HepG2 (cell line): ENCODE data around the gene CIITA.

Experiments
- AFF4 ChIP-seq: sonication (generic); formaldehyde crosslinking; IDR thresholded peaks from 2 replicates; pipeline ENCODE4 v1.4.0; 2020; ENCODE audit warnings: missing genetic modification reagents
- CTCF ChIP-seq: sonication (generic); formaldehyde crosslinking; IDR thresholded peaks from 2 replicates; pipeline ENCODE4 v1.5.0; 2020; ENCODE audit warnings: mild to moderate bottlenecking, missing genetic modification reagents, moderate library complexity
- TCF7L2 ChIP-seq: IDR thresholded peaks from 2 replicates; pipeline ENCODE4 v1.6.1; 2011; ENCODE audit warnings: mild to moderate bottlenecking, low read depth, low read length, moderate library complexity
- ZNF121 ChIP-seq: sonication (generic); formaldehyde crosslinking; IDR thresholded peaks from 2 replicates; pipeline ENCODE4 v1.5.0; 2020; ENCODE audit warnings: mild to moderate bottlenecking, missing genetic modification reagents
- ZNF503 ChIP-seq: sonication (generic); formaldehyde crosslinking; IDR thresholded peaks from 2 replicates; pipeline ENCODE4 v1.4.0; 2020; ENCODE audit warnings: missing genetic modification reagents

- TF ChIP-seq ZNF503 (CRISPR knock-in tag), result no peak
- TF ChIP-seq CTCF (CRISPR knock-in tag), result no peak
- TF ChIP-seq AFF4, result no peak
- TF ChIP-seq ZNF121, result no peak
- no peak for TF ChIP-seq TCF7L2
Observed at GRCh38 chr16:10957771-10958482, 80.9 kb downstream of the CIITA start.
